ENCODE measurements around the gene GNB2. TPM values are rescaled to one million over a fixed set of nuclear protein-coding genes. Genes with fewer than 3 reads are reported as not detected.

The GNB2 gene
- total and polyA plus RNA-seq, 4 experiments from 2014 or later = 48.3 to 144 (median 99.2) TPM

DNA sequence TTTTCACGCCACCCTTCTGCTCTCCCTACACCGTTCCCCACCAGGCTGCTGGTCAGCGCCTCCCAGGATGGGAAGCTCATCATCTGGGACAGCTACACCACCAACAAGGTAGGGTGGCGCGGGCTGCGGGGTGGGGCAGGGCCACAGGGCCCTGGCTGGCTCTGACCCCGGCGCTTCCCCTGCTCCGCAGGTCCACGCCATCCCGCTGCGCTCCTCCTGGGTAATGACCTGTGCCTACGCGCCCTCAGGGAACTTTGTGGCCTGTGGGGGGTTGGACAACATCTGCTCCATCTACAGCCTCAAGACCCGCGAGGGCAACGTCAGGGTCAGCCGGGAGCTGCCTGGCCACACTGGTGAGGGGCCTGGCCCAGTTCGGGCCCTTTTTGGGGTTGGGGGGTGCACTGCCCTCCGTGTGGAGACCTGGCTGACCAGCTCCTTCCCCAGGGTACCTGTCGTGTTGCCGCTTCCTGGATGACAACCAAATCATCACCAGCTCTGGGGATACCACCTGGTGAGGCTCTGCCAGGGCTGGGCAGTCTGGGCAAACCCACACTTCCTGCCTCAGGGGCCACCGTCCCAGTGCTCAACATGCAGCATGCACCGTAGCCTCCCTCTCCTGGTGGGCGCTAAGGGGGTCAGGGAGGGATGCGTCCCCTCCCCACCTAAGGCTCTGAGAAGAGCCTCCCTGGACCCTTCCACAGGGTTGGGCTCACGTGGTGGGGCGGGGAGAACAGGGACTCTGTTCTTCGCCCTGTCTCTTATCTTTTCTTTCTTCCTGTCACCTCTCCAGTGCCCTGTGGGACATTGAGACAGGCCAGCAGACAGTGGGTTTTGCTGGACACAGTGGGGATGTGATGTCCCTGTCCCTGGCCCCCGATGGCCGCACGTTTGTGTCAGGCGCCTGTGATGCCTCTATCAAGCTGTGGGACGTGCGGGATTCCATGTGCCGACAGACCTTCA, 4.0 kb downstream of the GNB2 start:
- Histone ChIP-seq H3K27ac (ENCODE audit: low read depth, low read length) (no peak overlapping the region), H3K4me3 (ENCODE audit: low read length in 2 of 2) (no peak overlapping the region), H3K36me3 (ENCODE audit: insufficient read depth, low read length) (peaks cover 31% of the 10 kb centered on the region), H3K27me3 (ENCODE audit: insufficient read depth, low read length) (no peaks in the 10 kb centered on the region), H3K9me3 (ENCODE audit: control insufficient read depth in 1 of 2, low read length in 2 of 2) (no peaks in the 10 kb centered on the region), H3K4me1 (ENCODE audit: insufficient read depth, low read length) (peaks cover 50% of the 10 kb centered on the region)
- ChIA-PET CTCF (ENCODE audit: partially characterized antibody) (interaction anchor here (0.8 to 9.9 kb wide), 6 partner anchors 11 to 109 kb away, joined by 3 to 88 read pairs (median 4); partner anchors contain the start of gene POP7), POLR2A (ENCODE audit: partially characterized antibody) (interaction anchor here (0.7 to 10.8 kb wide), 17 partner anchors 8 to 248 kb away, joined by 3 to 125 read pairs (median 8); partner anchors contain the start of genes FBXO24, GIGYF1, LRCH4 and MEPCE)
- peaks cover 7 to 53% (median 32%) of the 10 kb centered on the region in 4 donors for H3K4me1 Mint-ChIP-seq
- intact Hi-C loops (cut with micrococcal nuclease) = no loop called here
- H3K4me3 Mint-ChIP-seq = peak overlapping the region in 6 of 8 donors; percentile 31 to 76 (median 60)
- DNase-seq = no peak
- H3K36me3 Mint-ChIP-seq = peaks cover 8 to 52% of the 10 kb centered on the region in 2 donors
- peaks cover 0 to 1% of the 10 kb centered on the region in 2 donors for H3K27me3 Mint-ChIP-seq
- H3K27ac Mint-ChIP-seq = peak overlapping the region; percentile 64 to 97 (median 94)
- peaks cover 0 to 2% (median 0%) of the 10 kb centered on the region in 8 donors for H3K9me3 Mint-ChIP-seq

- Mint-ChIP-seq H3K9me3 (peaks cover 0 to 2% (median 0%) of the 10 kb centered on the region in 8 donors), H3K27me3 (peaks cover 0 to 1% of the 10 kb centered on the region in 2 donors), H3K36me3 (peaks cover 11 to 53% of the 10 kb centered on the region in 2 donors), H3K27ac (peak overlapping the region in 5 of 7 donors; percentile 36 to 89 (median 82)), H3K4me1 (peaks cover 7 to 47% (median 30%) of the 10 kb centered on the region in 4 donors), H3K4me3 (peak overlapping the region in 3 of 8 donors; percentile 9 to 52 (median 39))
- POLR2A ChIA-PET (ENCODE audit: partially characterized antibody) = interaction anchor here (1.2 to 10.8 kb wide), 6 partner anchors 9 to 93 kb away, joined by 3 to 125 read pairs (median 28); partner anchors contain the start of genes FBXO24, GIGYF1, LRCH4 and MOSPD3
- CTCF ChIA-PET (ENCODE audit: partially characterized antibody) = interaction anchor here (2.3 to 9.9 kb wide), 3 partner anchors 13 to 27 kb away, joined by 10 to 88 read pairs (median 15); partner anchors contain the start of gene POP7
- H3K27me3 ChIP-seq (ENCODE audit: insufficient read depth, low read length) = no peaks in the 10 kb centered on the region
- intact Hi-C loops (cut with micrococcal nuclease) = no loop called here
- no peaks in the 10 kb centered on the region for H3K9me3 ChIP-seq (ENCODE audit: control insufficient read depth in 1 of 2, low read length in 2 of 2)
- peak in 1 of 5 donors; percentile 46 for DNase-seq
- peaks cover 41% of the 10 kb centered on the region for H3K4me1 ChIP-seq (ENCODE audit: insufficient read depth, low read length)
- no peak overlapping the region for H3K4me3 ChIP-seq (ENCODE audit: low read length in 2 of 2)
- H3K36me3 ChIP-seq (ENCODE audit: insufficient read depth, low read length) = peaks cover 33% of the 10 kb centered on the region
- H3K27ac ChIP-seq (ENCODE audit: low read depth, low read length) = no peak overlapping the region
Measured at GRCh38 chr7:100678291-100678984, 4.9 kb downstream of the GNB2 start.

- peaks cover 0 to 2% (median 0%) of the 10 kb centered on the region in 8 donors for H3K9me3 Mint-ChIP-seq
- DNase-seq = no peak
- peaks cover 41% of the 10 kb centered on the region for H3K4me1 ChIP-seq (ENCODE audit: insufficient read depth, low read length)
Measured at GRCh38 chr7:100679129-100679926, 5.8 kb downstream of the GNB2 start.

DNA sequence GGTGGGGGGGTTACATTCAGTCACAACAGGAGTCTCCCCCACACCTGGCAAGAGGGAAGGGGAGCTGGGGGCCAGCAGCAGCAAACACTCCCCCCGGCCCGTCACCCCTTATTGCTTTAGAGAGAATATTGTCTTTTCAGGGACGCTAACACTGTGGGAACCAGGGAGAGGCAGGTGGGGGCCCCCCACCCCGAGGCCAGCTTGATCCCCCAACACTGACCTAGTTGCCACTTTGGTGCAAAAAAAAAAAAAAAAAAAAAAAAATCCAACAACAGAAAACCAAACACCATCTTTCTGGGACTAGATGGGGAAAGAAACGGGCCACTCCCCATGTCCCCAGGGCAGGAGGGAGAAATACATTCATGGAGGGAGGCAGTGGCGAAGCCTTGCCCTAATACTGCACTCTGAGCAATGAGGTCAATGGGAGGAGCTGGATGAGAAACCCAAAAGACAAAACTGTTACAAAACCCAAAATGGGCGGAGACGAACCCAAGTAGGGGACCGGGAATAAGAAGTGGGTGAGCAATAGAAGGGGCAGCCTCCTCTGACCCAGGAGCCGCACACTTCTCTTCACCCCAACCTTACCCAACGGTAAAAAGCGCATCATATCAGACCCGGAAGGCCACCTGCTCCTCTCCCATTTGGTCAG, 6.5 kb downstream of the GNB2 start:
- intact Hi-C loops (cut with micrococcal nuclease) = no loop called here
- peaks cover 7 to 43% (median 29%) of the 10 kb centered on the region in 4 donors for H3K4me1 Mint-ChIP-seq
- ChIA-PET POLR2A (ENCODE audit: partially characterized antibody) (interaction anchor here (1.1 to 10.8 kb wide), 8 partner anchors 10 to 202 kb away, joined by 3 to 125 read pairs (median 11); partner anchors contain the start of genes FBXO24, GIGYF1, LRCH4 and MOSPD3), CTCF (ENCODE audit: partially characterized antibody) (interaction anchor here (0.7 to 9.9 kb wide), 8 partner anchors 9 to 115 kb away, joined by 3 to 88 read pairs (median 4); partner anchors contain the start of gene POP7)
- no peaks in the 10 kb centered on the region for H3K9me3 ChIP-seq (ENCODE audit: control insufficient read depth in 1 of 2, low read length in 2 of 2)
- H3K4me1 ChIP-seq (ENCODE audit: insufficient read depth, low read length) = peaks cover 41% of the 10 kb centered on the region
- H3K27me3 ChIP-seq (ENCODE audit: insufficient read depth, low read length) = no peaks in the 10 kb centered on the region
- H3K36me3 ChIP-seq (ENCODE audit: insufficient read depth, low read length) = peaks cover 45% of the 10 kb centered on the region
- H3K4me3 Mint-ChIP-seq = peak overlapping the region in 2 of 8 donors; percentile 7 to 18
- peaks cover 0 to 2% (median 0%) of the 10 kb centered on the region in 8 donors for H3K9me3 Mint-ChIP-seq
- H3K27me3 Mint-ChIP-seq = peaks cover 0 to 1% of the 10 kb centered on the region in 2 donors
- DNase-seq = no peak
- peak overlapping the region; percentile 9 for H3K27ac ChIP-seq (ENCODE audit: low read depth, low read length)
- peak overlapping the region; percentile 37 to 90 (median 75) for H3K27ac Mint-ChIP-seq
- no peak overlapping the region for H3K4me3 ChIP-seq (ENCODE audit: low read length in 2 of 2)
- peaks cover 11 to 48% of the 10 kb centered on the region in 2 donors for H3K36me3 Mint-ChIP-seq

More at GRCh38 chr7:100679129-100679926, 5.8 kb downstream of the GNB2 start:
- Mint-ChIP-seq H3K4me1 (peaks cover 7 to 46% (median 30%) of the 10 kb centered on the region in 4 donors), H3K27ac (peak overlapping the region in 5 of 7 donors; percentile 24 to 87 (median 84)), H3K4me3 (peak overlapping the region in 2 of 8 donors; percentile 6 to 12), H3K36me3 (peaks cover 11 to 53% of the 10 kb centered on the region in 2 donors), H3K27me3 (peaks cover 0 to 1% of the 10 kb centered on the region in 2 donors)
- intact Hi-C loops (cut with micrococcal nuclease) = no loop called here
- POLR2A ChIA-PET (ENCODE audit: partially characterized antibody) = interaction anchor here (1.1 to 10.8 kb wide), 8 partner anchors 10 to 116 kb away, joined by 3 to 125 read pairs (median 11); partner anchors contain the start of genes FBXO24, GIGYF1, LRCH4 and MOSPD3
- Histone ChIP-seq H3K27ac (ENCODE audit: low read depth, low read length) (no peak overlapping the region), H3K36me3 (ENCODE audit: insufficient read depth, low read length) (peaks cover 38% of the 10 kb centered on the region), H3K4me3 (ENCODE audit: low read length in 2 of 2) (no peak overlapping the region), H3K9me3 (ENCODE audit: control insufficient read depth in 1 of 2, low read length in 2 of 2) (no peaks in the 10 kb centered on the region), H3K27me3 (ENCODE audit: insufficient read depth, low read length) (no peaks in the 10 kb centered on the region)
- CTCF ChIA-PET (ENCODE audit: partially characterized antibody) = interaction anchor here (0.7 to 9.9 kb wide), 6 partner anchors 10 to 46 kb away, joined by 3 to 88 read pairs (median 4); partner anchors contain the start of gene POP7

DNA sequence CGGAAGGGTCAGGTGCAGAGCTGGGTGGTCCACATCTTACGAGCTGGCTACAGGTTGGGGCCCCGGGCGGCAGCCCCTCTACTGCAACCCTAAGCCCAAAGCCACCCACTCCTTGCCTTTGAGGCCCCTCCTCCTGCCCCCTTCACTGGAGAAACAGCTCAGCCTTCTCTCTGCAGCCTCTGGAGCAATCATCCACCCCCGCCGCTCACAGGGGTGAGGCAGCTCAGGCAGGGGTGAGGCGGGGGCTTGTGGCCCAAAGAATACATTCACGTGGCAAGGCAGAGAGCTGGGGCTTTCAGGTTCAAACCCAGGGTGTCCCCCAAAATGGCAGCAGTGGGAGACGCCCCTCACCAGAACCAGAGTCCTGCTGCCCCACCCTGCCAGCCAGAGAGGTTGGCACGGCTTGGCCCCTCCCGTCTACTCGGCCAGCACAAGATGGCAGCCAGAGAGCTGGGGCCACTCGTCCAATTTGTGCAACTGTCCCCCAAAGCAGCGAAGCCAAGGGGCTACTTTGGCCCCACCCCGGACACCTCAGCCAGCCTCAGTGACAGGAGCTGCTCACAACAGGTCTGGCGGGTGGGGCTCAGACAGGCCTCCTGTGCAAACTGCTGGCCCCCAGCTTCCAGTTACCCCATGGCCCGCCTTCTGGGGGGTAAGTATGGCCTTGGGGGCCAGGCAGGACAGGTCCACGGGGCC, 7.2 kb downstream of the GNB2 start:
- peak overlapping the region in 4 of 7 donors; percentile 35 to 90 (median 81) for H3K27ac Mint-ChIP-seq
- Histone ChIP-seq H3K27me3 (ENCODE audit: insufficient read depth, low read length) (no peaks in the 10 kb centered on the region), H3K36me3 (ENCODE audit: insufficient read depth, low read length) (peaks cover 50% of the 10 kb centered on the region), H3K4me3 (ENCODE audit: low read length in 2 of 2) (no peak overlapping the region), H3K9me3 (ENCODE audit: control insufficient read depth in 1 of 2, low read length in 2 of 2) (no peaks in the 10 kb centered on the region), H3K27ac (ENCODE audit: low read depth, low read length) (peak overlapping the region; percentile 9), H3K4me1 (ENCODE audit: insufficient read depth, low read length) (peaks cover 41% of the 10 kb centered on the region)
- no peak for DNase-seq
- peaks cover 7 to 43% (median 27%) of the 10 kb centered on the region in 4 donors for H3K4me1 Mint-ChIP-seq
- H3K9me3 Mint-ChIP-seq = no peaks in the 10 kb centered on the region
- POLR2A ChIA-PET (ENCODE audit: partially characterized antibody) = interaction anchor here (0.6 to 10.8 kb wide), 10 partner anchors 9 to 203 kb away, joined by 3 to 125 read pairs (median 7); partner anchors contain the start of genes FBXO24, GIGYF1, LRCH4 and MOSPD3
- CTCF ChIA-PET (ENCODE audit: partially characterized antibody) = interaction anchor here (0.7 to 9.9 kb wide), 7 partner anchors 8 to 115 kb away, joined by 3 to 88 read pairs (median 4); partner anchors contain the start of gene POP7
- H3K27me3 Mint-ChIP-seq = no peaks in the 10 kb centered on the region
- peak overlapping the region in 1 of 8 donors; percentile 7 for H3K4me3 Mint-ChIP-seq
- intact Hi-C loops (cut with micrococcal nuclease) = no loop called here
- peaks cover 15 to 53% of the 10 kb centered on the region in 2 donors for H3K36me3 Mint-ChIP-seq
